Erythroblast (primary cell): ENCODE data around the gene MACROD2.

Experiments used
- DNase-seq, 2 experiments: peaks; one replicate each; lab custom pipeline; 2025; lab: John Stamatoyannopoulos, UW
- GATA1 ChIP-seq: IDR thresholded peaks from 2 replicates; pipeline ENCODE4 v1.6.1; 2011; ENCODE audit warnings: low read depth, mild to moderate bottlenecking, control low read depth, low read length, moderate library complexity
- POLR2A ChIP-seq: IDR thresholded peaks from 2 replicates; pipeline ENCODE4 v1.6.1; 2011; ENCODE audit warnings: mild to moderate bottlenecking, low read length

Gene MACROD2

DNA sequence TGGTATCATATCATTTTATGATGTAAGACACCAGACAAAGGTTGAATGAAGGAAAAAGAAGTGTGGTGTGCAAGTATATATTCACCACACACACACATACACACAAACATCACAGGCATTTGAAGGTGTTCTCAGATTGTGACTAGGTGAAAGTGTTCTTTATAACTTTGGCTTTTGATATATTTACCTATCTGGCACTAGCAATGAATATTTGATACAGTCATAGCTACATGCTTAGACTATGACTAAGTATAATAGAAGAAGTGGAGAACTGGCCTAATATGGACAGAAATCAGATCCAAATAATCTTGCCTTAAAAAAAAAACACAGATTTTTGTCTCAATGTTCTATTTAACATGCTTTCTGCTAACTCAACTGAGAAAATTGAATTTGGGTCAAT lies 1768.0 kb downstream of the MACROD2 start:
- no peak for TF ChIP-seq POLR2A
- no peak for TF ChIP-seq GATA1

DNA sequence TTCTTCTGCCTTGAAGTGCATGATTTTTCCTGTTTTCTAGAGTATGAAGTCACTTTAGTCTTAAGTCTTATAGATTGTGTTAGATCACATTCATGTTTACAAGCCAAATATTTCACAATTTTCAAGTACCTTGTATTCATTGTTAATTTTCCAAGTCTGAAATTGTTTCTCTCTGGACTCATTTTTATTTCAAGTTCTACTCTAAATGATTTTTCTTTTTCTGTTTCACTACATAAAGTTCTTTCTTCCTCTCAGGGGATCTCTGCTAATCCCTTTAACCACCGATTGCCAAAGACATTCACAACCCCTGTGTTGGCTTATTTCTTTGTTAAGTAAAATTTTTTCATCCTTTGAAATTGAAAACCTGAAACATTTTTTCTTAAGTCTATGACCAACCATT lies 1772.3 kb downstream of the MACROD2 start:
- no peak for DNase-seq
- TF ChIP-seq GATA1 = no peak
- no peak for TF ChIP-seq POLR2A

More for the DNA sequence above, 1768.0 kb downstream of the MACROD2 start:
- DNase-seq = no peak

DNA sequence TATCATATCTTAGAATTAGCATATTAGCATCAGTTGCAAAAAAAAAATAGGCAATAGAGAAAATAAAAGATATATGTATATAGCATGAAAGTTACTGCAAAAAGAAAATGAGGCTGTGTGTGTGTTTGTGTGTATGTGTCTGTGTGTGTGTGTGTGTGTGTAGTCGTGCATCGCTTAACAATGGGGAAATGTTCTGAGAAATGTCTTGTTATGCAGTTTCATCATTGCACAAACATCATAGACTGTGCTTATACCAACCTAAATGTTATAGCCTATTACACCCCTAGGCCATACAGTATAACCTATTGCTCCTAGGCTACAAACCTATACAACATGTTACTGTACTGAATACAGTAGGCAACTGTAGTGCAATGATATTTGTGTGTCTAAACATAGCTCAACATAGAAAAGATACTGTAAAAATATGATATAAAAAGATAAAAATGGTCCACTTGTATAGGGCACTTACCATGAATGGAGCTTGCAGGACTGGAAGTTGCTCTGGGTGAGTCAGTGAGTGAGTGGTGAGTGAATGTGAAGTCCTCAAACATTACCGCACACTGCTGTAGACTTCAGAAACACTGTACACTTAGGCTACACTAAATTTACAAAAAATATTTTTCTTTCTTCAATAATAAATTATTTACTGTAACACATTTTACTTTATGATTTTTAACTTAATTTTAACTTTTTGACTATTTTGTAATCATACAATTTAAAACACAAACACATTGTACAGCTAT lies 1772.9 kb downstream of the MACROD2 start:
- no peak for DNase-seq
- no peak for TF ChIP-seq POLR2A
- no peak for TF ChIP-seq GATA1

DNA sequence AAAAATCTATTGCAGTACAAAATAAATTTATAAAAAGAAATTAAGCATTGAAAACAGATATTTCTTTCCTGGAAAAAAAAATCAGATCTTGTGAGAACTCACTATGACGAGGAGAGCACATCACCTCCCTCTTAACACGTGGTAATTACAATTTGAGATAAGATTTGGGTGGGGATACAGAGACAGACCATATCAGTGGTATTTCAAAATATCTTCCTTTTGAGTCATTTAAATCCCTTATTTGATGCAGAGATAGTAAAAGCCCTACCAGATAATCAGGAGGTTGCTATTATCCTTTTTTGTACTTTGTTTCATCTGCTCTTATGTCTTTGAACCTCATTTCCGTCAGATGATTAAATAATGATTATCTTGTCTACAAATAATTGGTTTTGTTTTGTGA lies 1777.5 kb downstream of the MACROD2 start:
- DNase-seq = no peak
- TF ChIP-seq GATA1 (no peak), POLR2A (no peak)

DNA sequence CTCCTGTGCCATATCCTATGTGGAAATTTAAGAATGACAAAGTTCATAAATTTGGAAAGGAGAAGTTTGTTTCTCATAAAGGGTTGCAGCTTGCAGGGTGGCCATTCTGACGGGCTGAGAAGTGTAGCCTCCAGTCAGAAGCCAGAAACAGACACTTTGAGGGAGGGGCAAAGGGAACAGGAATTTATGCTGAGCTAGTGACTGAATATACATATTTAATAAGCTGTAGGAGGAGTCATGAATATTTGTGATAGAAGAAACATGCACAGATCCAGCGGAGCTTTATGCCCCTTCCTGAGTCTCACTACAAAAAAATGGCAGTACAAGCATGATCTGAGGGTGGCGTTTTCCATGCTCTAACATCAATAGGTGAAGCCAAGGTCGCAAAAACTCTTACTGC lies 1779.6 kb downstream of the MACROD2 start:
- no peak for TF ChIP-seq POLR2A
- TF ChIP-seq GATA1 = no peak
- DNase-seq = no peak

DNA sequence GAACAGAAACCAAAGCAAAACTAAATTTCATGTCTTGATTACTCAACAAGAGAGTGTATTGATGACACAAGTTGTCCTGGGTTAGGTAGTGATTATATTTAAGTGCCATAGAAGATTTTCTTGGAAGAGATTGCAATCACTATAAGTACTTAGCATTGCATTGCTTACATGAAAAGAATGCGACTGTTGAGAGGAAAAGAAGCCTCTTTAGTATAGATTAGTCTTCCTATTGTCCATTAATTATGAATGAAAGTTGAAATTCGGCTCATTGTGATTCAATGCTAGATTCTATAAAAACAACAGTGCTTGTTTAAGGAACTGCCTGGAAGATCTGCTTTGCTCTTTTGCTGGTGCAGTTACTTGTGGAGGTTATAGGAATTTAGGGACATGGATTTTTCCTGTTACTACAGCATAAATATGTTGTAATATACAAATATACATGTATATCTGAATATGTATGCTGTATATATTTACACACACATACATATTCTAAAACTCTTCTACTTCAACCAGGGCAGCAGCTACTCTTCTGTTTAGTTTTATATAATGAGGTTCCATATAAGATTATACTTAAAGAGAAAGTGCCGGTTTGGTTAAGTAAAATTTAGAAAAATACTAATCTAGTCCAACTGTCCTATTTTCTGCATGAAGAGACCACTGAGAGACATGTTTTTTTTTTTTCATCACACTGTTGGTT lies 1781.6 kb downstream of the MACROD2 start:
- TF ChIP-seq POLR2A = no peak
- TF ChIP-seq GATA1 = no peak
- DNase-seq = no peak

DNA sequence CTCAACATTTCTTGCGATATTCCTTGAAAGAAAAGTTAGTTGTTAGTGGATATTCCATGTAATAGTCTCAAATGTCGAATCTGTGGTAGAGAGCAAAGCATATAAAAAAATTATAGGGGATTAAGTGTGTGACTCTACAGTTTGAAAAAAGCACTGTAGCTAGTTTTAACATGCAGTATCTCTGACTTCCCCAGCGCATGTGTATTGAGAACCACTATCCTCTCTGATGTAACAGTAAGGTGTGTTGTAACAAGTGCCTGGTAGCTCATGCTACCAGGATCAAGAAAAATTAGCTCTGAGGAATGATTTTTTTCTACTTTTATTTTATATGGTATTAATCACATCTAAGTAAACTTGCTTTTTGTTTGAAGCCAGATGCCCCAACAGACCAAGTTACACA lies 1788.7 kb downstream of the MACROD2 start:
- TF ChIP-seq GATA1 = no peak
- no peak for TF ChIP-seq POLR2A
- DNase-seq = no peak

DNA sequence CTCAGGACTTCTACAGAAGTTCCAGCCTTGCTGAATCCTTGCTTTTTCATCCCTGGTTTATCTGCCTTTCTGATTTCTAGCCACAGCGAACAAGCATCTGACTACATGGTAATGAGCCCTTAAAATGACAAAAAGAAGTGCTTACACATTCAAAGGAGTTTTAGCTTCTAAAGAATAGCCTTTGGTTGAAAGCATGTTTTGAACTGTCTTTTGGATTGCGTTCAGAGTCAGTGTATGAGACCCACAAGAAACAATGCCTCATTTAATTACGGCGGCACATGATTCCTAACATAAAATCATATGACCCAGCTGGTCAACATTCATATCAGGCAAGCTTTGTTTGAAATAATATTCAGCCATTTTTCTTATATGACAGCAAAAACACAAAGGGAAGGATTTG lies 1793.8 kb downstream of the MACROD2 start:
- DNase-seq = no peak
- TF ChIP-seq POLR2A (no peak), GATA1 (no peak)

DNA sequence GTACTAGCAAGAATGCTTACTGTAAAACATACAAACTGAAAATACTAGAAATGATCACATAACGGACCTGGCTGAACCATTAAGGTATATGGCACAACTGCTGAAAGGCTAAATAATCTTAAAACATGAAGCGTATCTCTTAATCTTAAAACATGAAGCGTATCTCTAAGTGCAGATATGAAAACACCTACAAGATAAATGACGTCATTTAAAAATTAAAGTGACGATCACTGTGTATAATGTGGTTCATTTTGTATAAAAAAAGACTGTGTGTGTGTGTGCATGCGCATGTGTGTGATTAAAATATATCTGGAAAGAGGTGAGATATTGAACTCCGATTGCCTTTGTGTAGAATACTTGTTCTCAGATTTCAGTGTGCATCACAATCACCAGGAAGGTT lies 1797.5 kb downstream of the MACROD2 start:
- TF ChIP-seq GATA1 = no peak
- no peak for TF ChIP-seq POLR2A
- DNase-seq = no peak

DNA sequence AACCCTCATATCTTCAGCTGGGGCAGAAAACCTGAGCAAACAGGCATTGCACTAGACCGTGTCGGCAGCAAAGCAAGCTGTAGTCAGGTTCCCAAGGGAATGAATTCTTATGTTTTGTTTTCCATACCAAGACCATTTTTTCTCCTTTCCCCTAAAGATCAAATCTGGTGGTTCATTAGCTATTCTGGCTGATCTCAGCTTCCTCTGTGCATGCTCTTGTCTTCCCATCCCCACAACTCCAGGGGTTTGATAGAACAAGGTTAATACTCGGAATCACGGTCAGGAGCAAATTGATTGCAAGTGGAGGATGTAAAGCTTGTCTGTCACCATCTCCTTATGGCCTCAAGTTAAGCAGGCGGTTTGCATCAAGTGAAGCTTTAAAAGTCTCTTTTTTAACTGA lies 1799.1 kb downstream of the MACROD2 start:
- DNase-seq = no peak
- no peak for TF ChIP-seq POLR2A
- no peak for TF ChIP-seq GATA1

DNA sequence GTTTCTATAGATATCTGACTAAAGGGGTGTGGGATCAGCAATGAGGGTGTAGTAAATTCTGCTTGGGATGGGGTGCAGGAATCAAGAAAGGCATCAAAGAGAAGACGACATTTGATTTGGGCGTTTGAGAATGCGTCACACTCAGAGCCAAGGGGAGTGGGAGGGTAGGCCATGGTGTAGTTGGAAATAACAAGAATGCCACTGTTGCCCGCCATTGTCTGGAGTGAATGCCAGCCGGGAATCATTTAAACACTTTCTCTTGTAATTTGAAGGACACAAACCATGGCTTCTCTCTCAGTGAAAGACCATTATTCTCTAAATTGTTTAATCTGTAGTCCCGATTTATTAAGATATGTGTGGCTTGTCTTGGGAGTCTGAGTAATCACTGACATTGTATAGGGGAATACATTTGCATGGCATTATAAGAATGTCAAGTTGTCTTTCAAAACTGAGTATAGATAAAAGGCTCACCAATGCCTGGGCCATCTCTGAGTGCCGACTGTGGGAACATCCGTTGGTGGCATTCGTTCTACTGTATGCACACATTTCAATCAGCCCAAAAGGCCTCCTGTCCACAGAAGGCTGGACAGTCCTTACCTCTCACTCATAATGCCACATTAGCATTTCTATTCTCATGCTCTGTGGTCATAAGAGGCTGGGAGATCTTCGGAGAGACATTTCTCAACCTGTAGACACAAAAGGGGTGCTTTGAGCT lies 1800.1 kb downstream of the MACROD2 start:
- TF ChIP-seq GATA1 (no peak), POLR2A (no peak)

DNA sequence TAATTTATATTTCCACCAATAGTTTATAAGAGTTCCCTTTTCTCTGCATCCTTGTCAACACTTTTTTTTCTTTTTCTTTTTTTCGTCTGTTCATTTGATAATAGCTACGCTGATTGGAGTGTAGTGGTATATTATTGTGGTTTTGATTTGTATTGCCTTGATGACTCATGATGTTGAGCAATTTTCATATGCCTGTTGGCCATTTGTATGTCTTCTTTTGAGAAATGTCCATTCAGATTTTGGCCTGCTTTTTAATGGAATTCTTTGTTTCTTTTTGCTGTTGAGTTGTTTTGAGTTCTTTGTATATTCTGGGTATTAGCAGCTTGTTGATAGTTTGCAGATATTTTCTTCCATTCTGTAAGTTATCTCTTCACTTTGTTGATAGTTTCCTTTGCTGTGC lies 1804.6 kb downstream of the MACROD2 start:
- TF ChIP-seq GATA1 (no peak), POLR2A (no peak)
- no peak for DNase-seq

More for the DNA sequence above, 1800.1 kb downstream of the MACROD2 start:
- DNase-seq = no peak

DNA sequence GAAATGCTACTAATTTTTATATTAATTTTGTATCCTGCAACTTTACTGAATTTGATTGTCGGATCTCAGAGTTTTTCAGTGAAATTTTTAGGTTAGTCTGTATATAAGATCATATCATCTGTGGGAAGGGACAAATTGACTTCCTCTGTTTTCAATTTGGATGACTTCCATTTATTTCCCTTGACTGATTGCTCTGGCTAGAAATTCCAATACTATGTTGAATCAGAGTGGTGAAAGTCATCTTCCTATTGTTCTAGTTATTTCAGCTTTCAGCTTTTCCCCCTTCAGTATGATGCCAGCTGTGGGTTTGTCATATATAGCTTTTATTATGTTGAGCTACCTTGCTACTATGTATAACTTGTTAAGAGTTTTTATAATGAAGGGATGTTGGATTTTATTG lies 1806.7 kb downstream of the MACROD2 start:
- TF ChIP-seq GATA1 (no peak), POLR2A (no peak)
- DNase-seq = no peak

DNA sequence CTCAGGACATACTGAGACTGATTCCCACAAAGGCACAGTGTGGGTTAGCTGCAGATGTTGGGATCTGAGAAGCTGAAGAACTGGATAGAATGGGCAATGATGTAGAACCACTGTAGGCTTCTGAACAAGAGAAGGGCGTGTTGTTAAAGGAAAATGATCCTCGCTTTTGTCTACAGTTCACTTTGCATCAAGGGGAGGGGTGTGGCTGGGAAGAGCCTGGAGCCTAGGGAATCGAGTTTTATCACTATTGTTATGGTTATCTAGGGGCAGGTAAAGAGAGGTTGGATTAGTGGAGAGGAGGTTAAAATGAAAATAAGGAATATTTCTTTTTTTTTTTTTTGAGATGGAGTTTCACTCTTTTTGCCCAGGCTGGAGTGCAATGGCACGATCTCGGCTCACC lies 1809.8 kb downstream of the MACROD2 start:
- TF ChIP-seq POLR2A = no peak
- TF ChIP-seq GATA1 = no peak
- DNase-seq = no peak

DNA sequence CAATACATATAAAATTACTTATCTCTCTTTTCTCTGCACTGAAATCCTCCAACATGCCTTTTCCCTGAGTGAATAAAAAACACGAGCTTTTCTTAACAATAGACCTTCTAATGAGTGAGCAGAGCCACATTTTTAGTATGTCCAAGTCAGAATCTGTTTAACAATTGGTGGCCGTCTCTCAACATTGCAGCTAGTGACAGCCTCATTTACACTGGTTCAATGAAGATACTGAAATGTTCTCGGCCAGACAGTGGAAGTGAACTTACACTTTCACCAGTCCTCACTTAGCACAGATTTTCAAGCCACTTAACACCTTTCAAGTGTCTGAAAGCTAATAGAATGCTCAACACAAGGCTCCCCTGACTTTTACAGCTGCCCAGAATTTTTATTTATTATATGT lies 1810.8 kb downstream of the MACROD2 start:
- no peak for TF ChIP-seq GATA1
- TF ChIP-seq POLR2A = no peak
- DNase-seq = no peak
